Measurements from ENCODE around the gene INAFM2. TPM values are rescaled to one million over a fixed set of nuclear protein-coding genes. Genes with fewer than 3 reads are reported as not detected.

The INAFM2 gene
- polyA plus RNA-seq, 3 donors = 5.1 to 19.6 (median 8.3) TPM

GRCh38 chr15:40282869-40283614 is 40.5 kb upstream of the INAFM2 start, which contains the start of gene ANKRD63:
TSS of gene ANKRD63 (minus strand) at chr15:40283064. CDS start at chr15:40282586, 478 bp downstream.
- H3K4me2 ChIP-seq (replicated peaks; ENCODE audit: extremely low read depth, low read length, poor library complexity, severe bottlenecking) = peak within 1 kb of the TSS; percentile 97
- TF ChIP-seq CTCF (IDR thresholded peaks at IDR 0.05) = no peak
- H3K9me3 ChIP-seq (replicated peaks in 1 of 2; ENCODE audit: control insufficient read depth in 1 of 2, insufficient read depth in 1 of 2, low read length in 2 of 2) = no peaks in the 10 kb centered on the region
- peaks cover 42 to 72% of the 10 kb centered on the region in 2 donors for H3K4me1 ChIP-seq (ENCODE audit: control insufficient read depth in 1 of 2, insufficient read depth in 2 of 2, low read length in 2 of 2)
- DNase-seq = no peak
- peaks cover 9 to 33% of the 10 kb centered on the region in 2 donors for H3K27me3 ChIP-seq (ENCODE audit: control insufficient read depth in 2 of 2, insufficient read depth in 2 of 2, low read length in 2 of 2)
- peak within 1 kb of the TSS; percentile 90 for H2AFZ ChIP-seq (ENCODE audit: insufficient read depth, low read depth, low read length, poor library complexity, severe bottlenecking)
- Mint-ChIP-seq H3K27ac (no peak within 1 kb of the TSS), H3K27me3 (ENCODE audit: low read depth in 3 of 3) (peaks cover 34 to 59% (median 38%) of the 10 kb centered on the region in 3 donors), H3K9me3 (peaks cover 0 to 10% (median 0%) of the 10 kb centered on the region in 7 donors), H3K4me1 (peaks cover 49% of the 10 kb centered on the region), H3K36me3 (peaks cover 25 to 42% of the 10 kb centered on the region in 2 donors), H3K4me3 (peak within 1 kb of the TSS; percentile 73 to 84)
- H3K27ac ChIP-seq (ENCODE audit: low read depth in 1 of 2, low read length in 2 of 2) = no peak within 1 kb of the TSS
- H3K36me3 ChIP-seq (replicated peaks in 1 of 2; ENCODE audit: control insufficient read depth in 1 of 2, insufficient read depth in 2 of 2, low read length in 2 of 2) = peaks cover 19 to 33% of the 10 kb centered on the region in 2 donors
- H3K4me3 ChIP-seq (replicated peaks in 1 of 3; ENCODE audit: low read depth in 2 of 3, low read length in 3 of 3) = peak within 1 kb of the TSS; percentile 27 to 82 (median 49)
- no peaks in the 10 kb centered on the region for H3K79me2 ChIP-seq (ENCODE audit: insufficient read depth, low read length)
- peaks cover 49% of the 10 kb centered on the region for H4K20me1 ChIP-seq (ENCODE audit: insufficient read depth, low read length)
- peak within 1 kb of the TSS; percentile 30 for H3K9ac ChIP-seq (ENCODE audit: insufficient read depth, low read length, poor library complexity, severe bottlenecking)
- 2% methylated on average over 72 of the region's 76 CpGs for WGBS (ENCODE audit: insufficient coverage)
- intact Hi-C loops (cut with micrococcal nuclease) = loop anchor here in 1 of 2 donors (5.0 kb wide), 1 partner anchor 54 kb away; no protein-coding TSS in a partner anchor

DNA sequence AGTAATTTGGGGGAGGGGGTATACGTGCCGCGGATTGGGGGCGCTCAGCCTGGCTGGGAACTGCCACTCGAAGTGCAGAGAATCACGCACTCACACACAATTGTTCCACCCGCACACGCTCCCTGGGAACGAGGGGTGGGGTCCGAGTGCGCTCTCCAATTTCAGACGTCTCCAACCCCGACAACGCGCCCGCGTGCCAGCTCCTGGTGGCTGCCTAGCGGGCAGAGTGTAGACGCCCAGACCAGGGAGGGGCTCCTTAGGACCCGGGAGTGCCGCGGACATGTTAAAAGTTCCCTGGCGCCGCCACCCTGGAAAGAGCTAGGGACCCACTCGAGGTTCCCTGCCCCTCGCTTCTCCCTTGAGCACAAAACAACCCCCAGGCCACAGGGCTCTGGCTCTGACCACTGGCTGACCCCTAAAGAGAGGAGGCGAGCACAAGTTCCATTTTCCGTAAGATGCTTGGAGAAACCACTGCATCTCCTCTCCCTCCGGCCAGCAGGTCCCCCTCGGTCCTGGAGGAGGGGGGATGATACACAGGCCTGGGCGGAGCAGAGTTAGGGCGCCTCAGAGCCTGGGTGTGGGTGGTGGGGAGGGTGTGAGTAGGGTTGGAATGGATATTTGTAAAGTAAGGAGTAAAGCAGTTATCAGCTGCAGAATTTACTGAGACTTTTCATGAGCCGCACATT is 39.7 kb upstream of the INAFM2 start:
- 36% methylated on average over 24 of the region's 33 CpGs for WGBS (ENCODE audit: insufficient coverage)
- Histone ChIP-seq H2AFZ (ENCODE audit: insufficient read depth, low read depth, low read length, poor library complexity, severe bottlenecking) (no peak overlapping the region), H3K9me3 (replicated peaks in 1 of 2; ENCODE audit: control insufficient read depth in 1 of 2, insufficient read depth in 1 of 2, low read length in 2 of 2) (no peaks in the 10 kb centered on the region), H3K79me2 (ENCODE audit: insufficient read depth, low read length) (no peaks in the 10 kb centered on the region), H3K36me3 (replicated peaks in 1 of 2; ENCODE audit: control insufficient read depth in 1 of 2, insufficient read depth in 2 of 2, low read length in 2 of 2) (peaks cover 26 to 40% of the 10 kb centered on the region in 2 donors), H3K9ac (ENCODE audit: insufficient read depth, low read length, poor library complexity, severe bottlenecking) (no peak overlapping the region), H3K4me3 (replicated peaks in 1 of 3; ENCODE audit: low read depth in 2 of 3, low read length in 3 of 3) (peak overlapping the region in 1 of 3 experiments; percentile 82), H3K27ac (ENCODE audit: low read depth in 1 of 2, low read length in 2 of 2) (no peak overlapping the region), H3K27me3 (ENCODE audit: control insufficient read depth in 2 of 2, insufficient read depth in 2 of 2, low read length in 2 of 2) (peaks cover 9 to 33% of the 10 kb centered on the region in 2 donors), H3K4me2 (replicated peaks; ENCODE audit: extremely low read depth, low read length, poor library complexity, severe bottlenecking) (peak overlapping the region; percentile 97), H4K20me1 (ENCODE audit: insufficient read depth, low read length) (peaks cover 56% of the 10 kb centered on the region), H3K4me1 (ENCODE audit: control insufficient read depth in 1 of 2, insufficient read depth in 2 of 2, low read length in 2 of 2) (peaks cover 35 to 65% of the 10 kb centered on the region in 2 donors)
- Mint-ChIP-seq H3K4me3 (peak overlapping the region in 1 of 2 donors; percentile 84), H3K36me3 (peaks cover 33 to 49% of the 10 kb centered on the region in 2 donors), H3K9me3 (peaks cover 0 to 10% (median 0%) of the 10 kb centered on the region in 7 donors), H3K27ac (no peak overlapping the region), H3K27me3 (ENCODE audit: low read depth in 3 of 3) (peaks cover 29 to 52% (median 37%) of the 10 kb centered on the region in 3 donors), H3K4me1 (peaks cover 42% of the 10 kb centered on the region)
- no peak for TF ChIP-seq CTCF (IDR thresholded peaks at IDR 0.05)
- no peak for DNase-seq
- intact Hi-C loops (cut with micrococcal nuclease) = loop anchor here in 1 of 2 donors (5.0 kb wide), 1 partner anchor 54 kb away; no protein-coding TSS in a partner anchor

Data from CD14-positive monocyte (primary cell).